Stimulated activated CD8-positive, alpha-beta memory T cell treated with anti-CD3 and anti-CD28 coated beads, Interleukin-12 subunit alpha, Interleukin-12 subunit beta, amount 100 ng/mL, for 4 hours (primary cell): ENCODE measurements around the gene TNS2.

Experiments used
- DNase-seq: peaks from one replicate; pipeline ENCODE4 v3.0.0-alpha.2; 2020; ENCODE audit warnings: low read depth

TNS2 gene

GRCh38 chr12:53044896-53045695 lies 4.8 kb upstream of the TNS2 start:
- DNase-seq, result no peak

GRCh38 chr12:53045696-53046045 lies 4.2 kb upstream of the TNS2 start:
- DNase-seq, result no peak

- peak; percentile 40 for DNase-seq
Observed at GRCh38 chr12:53046655-53047220, 3.1 kb upstream of the TNS2 start.

GRCh38 chr12:53047221-53048032 lies 2.4 kb upstream of the TNS2 start:
- DNase-seq, result peak; percentile 62

GRCh38 chr12:53048033-53048779 lies 1.7 kb upstream of the TNS2 start:
- no peak for DNase-seq

- no peak for DNase-seq
Observed at GRCh38 chr12:53048780-53049401, 974 bp upstream of the TNS2 start.

GRCh38 chr12:53050426-53051057 lies 677 bp downstream of the TNS2 start:
- DNase-seq, result no peak

- DNase-seq, result no peak
Observed at GRCh38 chr12:53051058-53051880, 1.4 kb downstream of the TNS2 start.

- DNase-seq, result no peak
Observed at GRCh38 chr12:53051881-53052412, 2.1 kb downstream of the TNS2 start.

- DNase-seq, result no peak
Observed at GRCh38 chr12:53052419-53053217, 2.8 kb downstream of the TNS2 start.

- DNase-seq, result no peak
Observed at GRCh38 chr12:53053218-53054111, 3.6 kb downstream of the TNS2 start.

GRCh38 chr12:53054112-53054878 lies 4.4 kb downstream of the TNS2 start:
- DNase-seq, result peak; percentile 82

GRCh38 chr12:53055471-53056266 lies 5.8 kb downstream of the TNS2 start:
- DNase-seq, result no peak

- DNase-seq, result no peak
Observed at GRCh38 chr12:53056296-53056695, 6.4 kb downstream of the TNS2 start.

GRCh38 chr12:53056901-53057300 lies 7.0 kb downstream of the TNS2 start:
- no peak for DNase-seq

- no peak for DNase-seq
Observed at GRCh38 chr12:53057816-53058500, 8.1 kb downstream of the TNS2 start.
